ENCODE results near the gene FDX2.

DNA sequence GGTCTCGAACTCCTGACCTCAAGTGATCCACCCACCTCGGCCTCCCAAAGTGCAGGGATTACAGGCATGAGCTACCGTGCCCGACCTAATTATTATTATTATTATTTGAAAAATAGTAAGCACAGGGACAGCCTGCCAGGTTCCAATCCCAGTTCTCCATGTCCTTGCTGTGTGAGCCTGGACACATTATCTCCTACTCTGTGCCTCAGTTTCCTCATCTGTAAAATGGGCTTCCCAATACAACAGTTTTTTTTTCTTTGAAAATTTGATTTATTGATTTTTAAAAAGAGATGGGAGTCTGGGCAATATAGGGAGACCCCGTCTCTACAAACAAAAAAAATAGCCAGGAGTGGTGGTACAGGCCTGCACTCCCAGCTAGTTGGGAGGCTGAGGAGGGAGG lies 9.5 kb downstream of the FDX2 start:
- TF ChIP-seq, protein P1, sequence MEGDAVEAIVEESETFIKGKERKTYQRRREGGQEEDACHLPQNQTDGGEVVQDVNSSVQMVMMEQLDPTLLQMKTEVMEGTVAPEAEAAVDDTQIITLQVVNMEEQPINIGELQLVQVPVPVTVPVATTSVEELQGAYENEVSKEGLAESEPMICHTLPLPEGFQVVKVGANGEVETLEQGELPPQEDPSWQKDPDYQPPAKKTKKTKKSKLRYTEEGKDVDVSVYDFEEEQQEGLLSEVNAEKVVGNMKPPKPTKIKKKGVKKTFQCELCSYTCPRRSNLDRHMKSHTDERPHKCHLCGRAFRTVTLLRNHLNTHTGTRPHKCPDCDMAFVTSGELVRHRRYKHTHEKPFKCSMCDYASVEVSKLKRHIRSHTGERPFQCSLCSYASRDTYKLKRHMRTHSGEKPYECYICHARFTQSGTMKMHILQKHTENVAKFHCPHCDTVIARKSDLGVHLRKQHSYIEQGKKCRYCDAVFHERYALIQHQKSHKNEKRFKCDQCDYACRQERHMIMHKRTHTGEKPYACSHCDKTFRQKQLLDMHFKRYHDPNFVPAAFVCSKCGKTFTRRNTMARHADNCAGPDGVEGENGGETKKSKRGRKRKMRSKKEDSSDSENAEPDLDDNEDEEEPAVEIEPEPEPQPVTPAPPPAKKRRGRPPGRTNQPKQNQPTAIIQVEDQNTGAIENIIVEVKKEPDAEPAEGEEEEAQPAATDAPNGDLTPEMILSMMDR (IDR thresholded peaks at IDR 0.05) = no peak
- no peak for TF ChIP-seq EZH2 (IDR thresholded peaks at IDR 0.05; ENCODE audit: borderline replicate concordance, insufficient read depth, low read depth, low read length, poor library complexity, severe bottlenecking)

Data from B cell (primary cell).